ENCODE results near the gene FUZ. TPM values are rescaled to one million over a fixed set of nuclear protein-coding genes. Genes with fewer than 3 reads are reported as not detected.
A peak's percentile ranks its signal among the peaks of the same experiment; 100 is the strongest.

Gene FUZ
- total and polyA plus RNA-seq, 4 donors, result 18.4 to 36.8 (median 30.2) TPM

- TF ChIP-seq, protein P1, sequence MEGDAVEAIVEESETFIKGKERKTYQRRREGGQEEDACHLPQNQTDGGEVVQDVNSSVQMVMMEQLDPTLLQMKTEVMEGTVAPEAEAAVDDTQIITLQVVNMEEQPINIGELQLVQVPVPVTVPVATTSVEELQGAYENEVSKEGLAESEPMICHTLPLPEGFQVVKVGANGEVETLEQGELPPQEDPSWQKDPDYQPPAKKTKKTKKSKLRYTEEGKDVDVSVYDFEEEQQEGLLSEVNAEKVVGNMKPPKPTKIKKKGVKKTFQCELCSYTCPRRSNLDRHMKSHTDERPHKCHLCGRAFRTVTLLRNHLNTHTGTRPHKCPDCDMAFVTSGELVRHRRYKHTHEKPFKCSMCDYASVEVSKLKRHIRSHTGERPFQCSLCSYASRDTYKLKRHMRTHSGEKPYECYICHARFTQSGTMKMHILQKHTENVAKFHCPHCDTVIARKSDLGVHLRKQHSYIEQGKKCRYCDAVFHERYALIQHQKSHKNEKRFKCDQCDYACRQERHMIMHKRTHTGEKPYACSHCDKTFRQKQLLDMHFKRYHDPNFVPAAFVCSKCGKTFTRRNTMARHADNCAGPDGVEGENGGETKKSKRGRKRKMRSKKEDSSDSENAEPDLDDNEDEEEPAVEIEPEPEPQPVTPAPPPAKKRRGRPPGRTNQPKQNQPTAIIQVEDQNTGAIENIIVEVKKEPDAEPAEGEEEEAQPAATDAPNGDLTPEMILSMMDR (IDR thresholded peaks at IDR 0.05; ENCODE audit: control extremely low read depth, extremely low read depth), result no peak
- DNase-seq, result no peak
- Histone ChIP-seq H3K9ac (ENCODE audit: insufficient read depth in 1 of 2, low read length in 2 of 2) (no peak overlapping the region), H3K4me3 (no peak overlapping the region), H3K9me3 (ENCODE audit: control insufficient read depth in 4 of 4, insufficient read depth in 3 of 4, low read length in 3 of 4) (no peaks in the 10 kb centered on the region), H3K4me1 (ENCODE audit: control insufficient read depth in 5 of 5, insufficient read depth in 5 of 5, low read length in 5 of 5) (peaks cover 0 to 19% (median 0%) of the 10 kb centered on the region in 5 donors), H3K27ac (ENCODE audit: low read depth in 1 of 2, low read length in 1 of 2) (no peak overlapping the region), H3K36me3 (ENCODE audit: control insufficient read depth in 4 of 4, insufficient read depth in 4 of 4, low read length in 4 of 4) (peaks cover 15 to 74% (median 56%) of the 10 kb centered on the region in 4 donors), H3K27me3 (ENCODE audit: control insufficient read depth in 3 of 3, insufficient read depth in 3 of 3, low read length in 2 of 3) (no peaks in the 10 kb centered on the region)
- no peak for ATAC-seq (ENCODE audit: insufficient read depth, low FRiP score)
- 98 to 100% methylated on average over 12 of the region's 12 CpGs for WGBS, 2 donors
Observed at GRCh38 chr19:49835562-49835961, 22.5 kb upstream of the FUZ start.

DNA sequence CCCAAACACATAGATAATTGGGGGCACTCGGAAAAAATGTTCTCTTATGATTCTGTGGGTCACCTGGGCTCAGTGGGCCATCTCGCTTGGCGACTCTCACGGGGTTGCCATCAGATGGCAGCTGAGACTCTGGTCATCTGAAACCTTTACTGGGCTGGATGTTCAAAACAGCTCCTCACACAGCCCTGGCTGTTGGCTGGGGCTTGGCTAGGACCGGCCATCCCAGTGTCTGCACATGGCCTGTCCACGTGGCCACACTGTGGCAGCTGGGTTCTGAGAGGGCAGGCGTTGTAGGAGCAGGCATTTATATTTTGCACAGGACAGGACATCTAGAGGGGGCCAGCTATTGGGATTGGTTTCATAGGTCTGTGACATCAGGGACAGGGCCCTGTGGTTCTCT lies 20.5 kb upstream of the FUZ start:
- Histone ChIP-seq H3K9me3 (ENCODE audit: control insufficient read depth in 4 of 4, insufficient read depth in 3 of 4, low read length in 3 of 4) (no peaks in the 10 kb centered on the region), H3K4me3 (no peak overlapping the region)
- WGBS, 2 donors, result 95 to 98% methylated on average over 7 of the region's 7 CpGs

GRCh38 chr19:49832556-49832955 lies 19.5 kb upstream of the FUZ start:
- peak overlapping the region in 1 of 2 donors; percentile 9 for H3K27ac ChIP-seq (ENCODE audit: low read depth in 1 of 2, low read length in 1 of 2)
- no peak for ATAC-seq (ENCODE audit: insufficient read depth, low FRiP score)
- WGBS, 2 donors, result 34 to 71% methylated on average over 9 of the region's 9 CpGs
- TF ChIP-seq, protein P1 (IDR thresholded peaks at IDR 0.05; ENCODE audit: control extremely low read depth, extremely low read depth), result no peak
- no peak overlapping the region for H3K4me3 ChIP-seq
- H3K27me3 ChIP-seq (ENCODE audit: control insufficient read depth in 3 of 3, insufficient read depth in 3 of 3, low read length in 2 of 3), result no peaks in the 10 kb centered on the region
- H3K36me3 ChIP-seq (ENCODE audit: control insufficient read depth in 4 of 4, insufficient read depth in 4 of 4, low read length in 4 of 4), result peaks cover 11 to 82% (median 43%) of the 10 kb centered on the region in 4 donors
- no peaks in the 10 kb centered on the region for H3K9me3 ChIP-seq (ENCODE audit: control insufficient read depth in 4 of 4, insufficient read depth in 3 of 4, low read length in 3 of 4)
- no peaks in the 10 kb centered on the region for H3K4me1 ChIP-seq (ENCODE audit: control insufficient read depth in 5 of 5, insufficient read depth in 5 of 5, low read length in 5 of 5)
- no peak for DNase-seq
- H3K9ac ChIP-seq (ENCODE audit: insufficient read depth in 1 of 2, low read length in 2 of 2), result no peak overlapping the region

More for the DNA sequence above, 20.5 kb upstream of the FUZ start:
- Histone ChIP-seq H3K27ac (ENCODE audit: low read depth in 1 of 2, low read length in 1 of 2) (no peak overlapping the region), H3K9ac (ENCODE audit: insufficient read depth in 1 of 2, low read length in 2 of 2) (no peak overlapping the region), H3K4me1 (ENCODE audit: control insufficient read depth in 5 of 5, insufficient read depth in 5 of 5, low read length in 5 of 5) (peaks cover 0 to 4% (median 0%) of the 10 kb centered on the region in 5 donors), H3K27me3 (ENCODE audit: control insufficient read depth in 3 of 3, insufficient read depth in 3 of 3, low read length in 2 of 3) (no peaks in the 10 kb centered on the region), H3K36me3 (ENCODE audit: control insufficient read depth in 4 of 4, insufficient read depth in 4 of 4, low read length in 4 of 4) (peaks cover 11 to 80% (median 47%) of the 10 kb centered on the region in 4 donors)
- ATAC-seq (ENCODE audit: insufficient read depth, low FRiP score) (no peak), DNase-seq (no peak)
- TF ChIP-seq, protein P1 (IDR thresholded peaks at IDR 0.05; ENCODE audit: control extremely low read depth, extremely low read depth), result no peak

- TF ChIP-seq, protein P1 (IDR thresholded peaks at IDR 0.05; ENCODE audit: control extremely low read depth, extremely low read depth), result no peak
- DNase-seq, result no peak
- no peaks in the 10 kb centered on the region for H3K4me1 ChIP-seq (ENCODE audit: control insufficient read depth in 5 of 5, insufficient read depth in 5 of 5, low read length in 5 of 5)
- no peak overlapping the region for H3K4me3 ChIP-seq
- no peaks in the 10 kb centered on the region for H3K27me3 ChIP-seq (ENCODE audit: control insufficient read depth in 3 of 3, insufficient read depth in 3 of 3, low read length in 2 of 3)
- peaks cover 8 to 72% (median 44%) of the 10 kb centered on the region in 4 donors for H3K36me3 ChIP-seq (ENCODE audit: control insufficient read depth in 4 of 4, insufficient read depth in 4 of 4, low read length in 4 of 4)
- 83 to 92% methylated on average over 8 of the region's 8 CpGs for WGBS, 2 donors
- H3K9ac ChIP-seq (ENCODE audit: insufficient read depth in 1 of 2, low read length in 2 of 2), result no peak overlapping the region
- H3K9me3 ChIP-seq (ENCODE audit: control insufficient read depth in 4 of 4, insufficient read depth in 3 of 4, low read length in 3 of 4), result no peaks in the 10 kb centered on the region
- ATAC-seq (ENCODE audit: insufficient read depth, low FRiP score), result no peak
- no peak overlapping the region for H3K27ac ChIP-seq (ENCODE audit: low read depth in 1 of 2, low read length in 1 of 2)
Observed at GRCh38 chr19:49831592-49831991, 18.5 kb upstream of the FUZ start.
